ENCODE results near the gene SYDE2.
A peak's percentile ranks its signal among the peaks of the same experiment; 100 is the strongest.

Gene SYDE2

GRCh38 chr1:85133565-85134159 lies 67.2 kb downstream of the SYDE2 start:
- no peak overlapping the region for H3K27ac ChIP-seq
- TF ChIP-seq, protein P1, sequence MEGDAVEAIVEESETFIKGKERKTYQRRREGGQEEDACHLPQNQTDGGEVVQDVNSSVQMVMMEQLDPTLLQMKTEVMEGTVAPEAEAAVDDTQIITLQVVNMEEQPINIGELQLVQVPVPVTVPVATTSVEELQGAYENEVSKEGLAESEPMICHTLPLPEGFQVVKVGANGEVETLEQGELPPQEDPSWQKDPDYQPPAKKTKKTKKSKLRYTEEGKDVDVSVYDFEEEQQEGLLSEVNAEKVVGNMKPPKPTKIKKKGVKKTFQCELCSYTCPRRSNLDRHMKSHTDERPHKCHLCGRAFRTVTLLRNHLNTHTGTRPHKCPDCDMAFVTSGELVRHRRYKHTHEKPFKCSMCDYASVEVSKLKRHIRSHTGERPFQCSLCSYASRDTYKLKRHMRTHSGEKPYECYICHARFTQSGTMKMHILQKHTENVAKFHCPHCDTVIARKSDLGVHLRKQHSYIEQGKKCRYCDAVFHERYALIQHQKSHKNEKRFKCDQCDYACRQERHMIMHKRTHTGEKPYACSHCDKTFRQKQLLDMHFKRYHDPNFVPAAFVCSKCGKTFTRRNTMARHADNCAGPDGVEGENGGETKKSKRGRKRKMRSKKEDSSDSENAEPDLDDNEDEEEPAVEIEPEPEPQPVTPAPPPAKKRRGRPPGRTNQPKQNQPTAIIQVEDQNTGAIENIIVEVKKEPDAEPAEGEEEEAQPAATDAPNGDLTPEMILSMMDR (conservative IDR thresholded peaks at IDR 0.05): no peak

- H3K27ac ChIP-seq: no peak overlapping the region
- TF ChIP-seq, protein P1 (conservative IDR thresholded peaks at IDR 0.05): no peak
Measured at GRCh38 chr1:85132078-85132720, 68.6 kb downstream of the SYDE2 start.

DNA sequence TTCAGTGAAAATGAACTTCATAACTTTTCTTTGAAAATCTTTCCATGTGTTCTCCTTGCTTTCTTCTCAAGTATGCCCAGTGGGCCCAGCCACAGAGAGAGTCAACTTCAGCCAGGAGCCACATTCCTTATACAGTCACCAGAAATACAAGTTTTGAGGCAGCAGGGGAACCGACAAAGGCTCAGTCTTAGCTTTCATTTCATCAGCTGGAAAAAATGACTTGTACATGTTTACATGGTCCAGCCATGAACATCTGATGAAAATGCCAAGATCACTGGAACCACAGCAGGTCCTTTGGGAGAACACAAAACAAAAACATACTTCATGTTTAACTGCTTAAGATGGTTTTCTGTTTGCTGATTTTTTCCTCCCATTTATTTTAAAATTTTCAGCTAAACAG lies 72.5 kb downstream of the SYDE2 start:
- no peak overlapping the region for H3K27ac ChIP-seq
- TF ChIP-seq, protein P1 (conservative IDR thresholded peaks at IDR 0.05): no peak

DNA sequence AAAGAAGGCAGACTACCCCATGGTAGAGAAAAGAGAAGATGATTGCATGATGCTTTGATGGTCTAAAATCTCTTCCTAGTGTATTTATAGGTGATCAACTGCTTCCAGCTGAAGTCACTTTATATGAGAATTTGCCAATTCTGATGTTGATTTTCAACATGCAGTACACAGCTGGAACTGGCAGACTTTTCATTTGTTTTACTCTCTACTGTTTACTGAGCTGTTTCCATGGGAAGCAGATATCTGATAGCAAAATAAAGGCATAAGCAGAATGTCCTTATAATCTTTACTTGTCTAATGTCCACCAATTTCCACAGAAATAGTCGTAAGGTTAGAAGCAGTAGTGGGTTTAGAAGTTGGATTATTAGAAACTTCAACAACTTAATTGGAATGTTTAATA lies 74.9 kb downstream of the SYDE2 start:
- H3K27ac ChIP-seq: peak overlapping the region; percentile 82
- TF ChIP-seq, protein P1 (conservative IDR thresholded peaks at IDR 0.05): no peak

- TF ChIP-seq, protein P1 (conservative IDR thresholded peaks at IDR 0.05): no peak
- H3K27ac ChIP-seq: no peak overlapping the region
Measured at GRCh38 chr1:85124091-85124490, 76.7 kb downstream of the SYDE2 start.

DNA sequence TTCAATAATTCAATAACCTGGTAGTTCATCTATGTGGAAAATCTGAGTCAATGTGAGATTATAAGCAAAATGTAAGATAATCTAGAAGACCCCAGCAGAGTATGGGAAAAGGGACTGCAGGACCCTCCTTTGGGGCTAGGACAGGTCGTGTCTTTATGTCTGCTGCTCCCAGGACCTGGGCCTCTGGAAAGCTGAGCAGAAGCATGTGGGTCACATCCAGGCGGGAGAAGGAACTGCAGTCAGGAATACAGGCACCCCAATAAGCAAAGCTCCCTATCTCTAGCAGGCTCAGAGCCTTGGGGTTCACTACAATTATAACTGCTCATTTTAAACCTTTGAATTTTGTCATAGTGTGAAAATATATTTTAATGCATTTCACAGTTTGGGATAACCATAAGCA lies 78.6 kb downstream of the SYDE2 start:
- H3K27ac ChIP-seq: no peak overlapping the region
- TF ChIP-seq, protein P1 (conservative IDR thresholded peaks at IDR 0.05): no peak

- no peak overlapping the region for H3K27ac ChIP-seq
- TF ChIP-seq, protein P1 (conservative IDR thresholded peaks at IDR 0.05): no peak
Measured at GRCh38 chr1:85121744-85122143, 79.1 kb downstream of the SYDE2 start.

All from VCaP (cell line).